Lung microvascular endothelial cell (primary cell): ENCODE measurements around the gene WASL. TPM values are rescaled to one million over a fixed set of nuclear protein-coding genes. Genes with fewer than 3 reads are reported as not detected.

Source experiments
- DNase-seq, 2 donors: peaks; one replicate each; pipeline versions ENCODE4 v3.0.0 to v3.0.0-alpha.2; 2010; ENCODE audit warnings: low read depth in 2 of 2
- total RNA-seq: library from RNA; depleted of rRNA; stranded (reverse); fragments of >200 nt; gene quantifications from 2 replicates; pipeline ENCODE4 v1.2.1, GENCODE V29; 2014

WASL gene
- total RNA-seq, 1 donor from 2014 or later = 10.1 TPM

DNA sequence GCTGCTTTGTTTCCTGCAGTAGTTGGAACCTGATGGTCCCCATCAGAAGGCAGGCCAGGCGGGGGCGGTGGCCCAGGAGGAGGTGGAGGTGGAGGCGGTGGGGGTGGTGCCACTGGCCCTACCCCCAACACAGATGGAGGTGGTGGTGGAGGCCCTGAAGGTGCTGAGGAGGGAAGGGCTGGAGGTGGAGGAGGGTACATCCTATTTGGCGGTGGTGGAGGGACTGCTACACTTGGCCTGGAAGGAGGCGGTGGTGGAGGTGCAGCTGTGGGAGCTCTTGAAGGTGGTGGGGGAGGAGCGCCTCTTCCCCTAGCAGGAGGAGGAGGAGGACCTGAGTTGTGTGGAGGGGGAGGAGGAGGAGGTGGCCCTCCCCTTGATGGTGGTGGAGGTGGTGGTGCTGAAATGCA is 56.3 kb downstream of the WASL start:
- DNase-seq = no peak

DNA sequence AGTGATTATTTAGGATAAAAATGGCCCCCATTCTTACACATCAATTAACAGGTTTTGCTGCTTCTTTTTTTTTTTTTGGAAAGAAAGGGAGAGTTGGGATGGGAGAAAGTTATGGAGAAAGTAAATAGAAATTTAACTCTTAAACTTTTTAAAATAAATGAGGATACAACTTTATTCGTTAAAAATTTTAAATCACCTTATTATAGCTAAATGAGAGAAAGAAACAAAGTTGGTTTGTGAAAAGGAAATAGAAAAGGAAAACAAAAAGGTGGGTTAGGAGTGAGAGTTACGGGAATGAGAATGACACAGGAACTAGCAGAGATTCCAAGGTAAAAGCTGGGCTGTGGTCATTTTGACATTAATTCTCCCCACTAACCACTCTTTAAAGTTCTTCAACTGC is 58.3 kb downstream of the WASL start:
- no peak for DNase-seq

DNA sequence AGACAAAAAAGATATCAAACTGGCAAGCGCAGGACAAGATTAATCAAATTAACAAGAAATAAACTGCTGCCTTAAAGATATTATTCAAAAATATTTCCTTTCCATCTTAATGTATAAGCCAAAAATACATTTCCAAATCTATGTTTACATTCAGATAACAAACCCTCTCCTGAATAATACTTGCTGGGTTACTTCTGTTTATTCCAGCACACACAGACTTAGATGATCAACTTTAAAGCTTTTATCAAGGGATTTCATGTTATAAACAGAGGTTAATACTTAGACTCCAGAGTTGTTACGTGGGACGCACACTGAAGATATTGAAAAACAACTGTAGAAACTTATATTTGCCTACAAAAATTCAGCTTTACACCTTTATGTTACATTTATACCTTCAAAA is 59.6 kb downstream of the WASL start:
- DNase-seq = no peak

DNA sequence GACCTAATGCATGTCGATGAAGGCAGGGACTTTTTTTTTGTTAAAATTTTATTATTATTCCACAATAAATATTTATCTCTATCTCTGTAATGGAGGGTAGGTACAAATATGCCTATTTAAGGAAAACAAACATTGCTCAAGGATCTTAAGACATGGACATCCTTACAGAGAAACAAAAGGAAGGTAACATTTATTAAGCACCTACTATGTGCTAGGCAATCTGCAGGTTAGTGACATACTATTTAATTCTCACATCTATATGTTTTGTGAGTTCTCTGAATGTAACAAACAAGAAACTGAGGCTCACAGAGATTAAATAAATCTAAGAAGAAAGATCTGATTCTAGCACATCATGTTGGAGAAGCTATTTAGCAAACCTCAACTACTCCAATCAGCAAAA is 61.1 kb downstream of the WASL start:
- no peak for DNase-seq

DNA sequence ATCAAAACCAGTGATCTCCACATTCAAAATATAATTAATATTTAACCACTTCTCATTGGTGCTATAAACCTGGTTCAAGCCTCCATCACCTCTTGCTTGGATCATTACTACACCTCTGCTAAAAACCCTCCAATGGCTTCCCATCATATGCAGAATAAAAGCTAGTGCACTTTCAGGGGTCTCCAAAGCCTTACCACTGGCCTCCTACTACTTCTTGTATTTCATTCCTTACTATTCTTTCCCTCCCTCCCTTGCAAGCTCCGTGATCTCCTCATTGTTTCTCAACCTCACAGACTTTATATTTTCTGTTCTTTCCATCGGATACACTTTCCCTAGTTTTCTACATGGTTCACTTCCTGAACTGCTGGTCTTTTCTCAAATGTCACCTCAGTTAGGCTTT is 61.6 kb downstream of the WASL start:
- DNase-seq = no peak

DNA sequence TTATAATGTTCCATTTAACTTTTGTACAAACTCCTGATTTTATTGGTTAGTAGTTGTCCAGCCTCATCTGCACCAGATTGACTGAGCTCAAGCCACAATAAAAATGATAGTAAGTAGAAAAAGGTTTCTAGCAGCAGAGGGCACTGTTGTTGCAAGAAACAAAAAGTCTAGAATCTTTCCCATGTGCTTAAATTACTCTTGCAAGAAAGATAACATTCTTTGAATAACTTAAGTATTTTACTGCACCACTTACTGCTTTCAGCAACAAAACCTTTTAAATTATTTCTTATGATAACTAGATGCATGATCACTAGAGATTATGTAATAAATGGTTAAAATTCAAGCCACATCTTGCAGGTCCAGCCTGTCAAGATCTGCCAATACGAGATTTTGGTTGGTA is 66.1 kb downstream of the WASL start:
- DNase-seq = peak; percentile 61 to 66

DNA sequence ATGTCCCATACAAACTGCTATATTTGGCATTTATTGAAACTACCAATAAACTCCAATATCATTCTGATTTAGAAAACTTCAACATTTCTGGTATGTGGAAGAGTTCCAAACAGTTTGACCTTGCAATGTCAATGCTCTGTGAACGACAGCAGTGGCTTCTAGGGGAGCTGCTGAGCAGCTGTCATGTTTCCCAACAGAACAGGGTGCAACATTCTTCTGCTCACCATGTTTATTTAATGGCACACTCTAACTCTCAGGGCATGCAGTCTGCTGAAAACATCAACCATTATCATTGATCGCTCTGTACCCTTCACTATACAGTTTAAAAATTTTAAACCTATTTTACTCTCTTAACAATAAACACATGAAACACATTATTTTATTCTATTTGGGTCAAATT is 67.2 kb downstream of the WASL start:
- no peak for DNase-seq

DNA sequence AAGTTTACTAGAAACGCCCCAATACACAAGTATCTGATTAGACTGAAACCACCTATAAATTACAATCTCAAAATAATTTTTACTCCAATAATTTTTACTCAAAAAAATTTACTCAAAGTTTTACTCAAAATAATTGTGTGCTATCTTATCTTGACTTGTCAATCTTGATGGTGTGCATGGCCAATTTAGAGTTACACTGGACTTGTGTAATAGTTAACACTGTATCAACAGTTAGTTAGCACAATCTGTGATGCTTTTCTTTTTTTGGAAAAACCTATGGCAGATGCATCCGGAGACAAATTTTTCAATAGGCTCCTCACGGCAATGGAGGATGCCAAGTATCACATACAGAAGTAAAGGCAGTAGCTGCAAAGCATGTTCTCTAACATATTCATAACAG is 68.2 kb downstream of the WASL start:
- no peak for DNase-seq

DNA sequence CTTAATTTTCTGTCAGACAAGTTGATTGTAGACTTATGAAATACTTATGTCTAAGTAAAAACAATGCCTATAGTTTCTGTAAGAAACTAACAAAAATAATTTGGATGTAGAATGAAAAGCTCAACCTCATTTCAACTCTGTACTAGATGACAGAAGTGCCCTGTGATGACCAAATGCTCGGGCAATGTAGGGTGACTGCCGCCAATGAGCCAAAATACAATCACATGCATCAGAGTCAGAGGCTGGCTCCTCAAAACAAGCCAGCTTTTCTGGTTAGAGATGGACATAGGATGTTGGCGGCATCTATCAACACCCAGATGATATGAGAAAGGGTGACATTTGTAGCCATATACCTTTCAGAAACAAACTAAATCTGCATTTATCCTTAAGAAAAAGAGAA is 69.2 kb downstream of the WASL start:
- DNase-seq = no peak

DNA sequence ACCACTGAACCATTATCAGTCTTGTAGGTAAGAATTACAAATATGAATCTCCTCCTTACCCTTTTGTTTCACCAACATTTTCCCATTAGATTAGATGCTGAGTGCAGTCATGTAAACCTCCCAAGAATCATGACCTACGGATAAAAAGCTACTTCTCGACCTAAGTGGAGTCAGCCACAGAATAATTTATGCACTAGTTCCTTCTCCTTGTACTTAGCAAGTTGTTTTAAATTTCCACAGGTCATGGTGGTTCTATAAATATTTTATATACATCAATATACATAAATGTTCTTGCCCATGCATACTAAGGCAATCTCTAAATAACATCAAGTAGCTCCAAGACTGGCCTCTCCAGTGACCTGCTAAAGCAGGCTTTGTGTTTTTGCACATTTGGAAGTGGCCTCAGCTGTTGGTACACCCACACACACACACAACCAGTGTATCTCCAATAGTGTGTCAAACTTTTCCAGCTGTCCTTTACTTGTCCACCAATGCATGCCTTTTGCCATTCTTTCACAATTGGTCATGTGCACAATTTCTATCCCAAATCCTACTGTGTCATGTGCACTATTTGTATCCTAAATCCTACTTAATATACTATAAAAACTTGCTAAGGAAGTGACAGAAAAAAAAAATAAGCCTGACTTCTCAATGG is 71.6 kb downstream of the WASL start:
- DNase-seq = no peak

DNA sequence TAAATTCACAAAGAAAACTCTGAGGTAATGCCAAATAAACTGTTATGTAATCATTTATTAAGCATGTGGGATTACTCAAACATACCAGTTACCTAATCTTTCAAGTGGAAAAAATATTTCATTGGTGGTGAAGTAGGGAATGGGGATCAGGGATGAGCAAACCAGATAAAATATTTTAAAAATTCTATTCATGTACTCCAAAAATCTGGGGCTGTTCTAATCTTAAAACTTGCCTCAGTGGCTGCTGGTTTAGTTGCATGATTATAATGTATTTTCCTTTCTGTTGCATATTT is 73.7 kb downstream of the WASL start:
- no peak for DNase-seq

DNA sequence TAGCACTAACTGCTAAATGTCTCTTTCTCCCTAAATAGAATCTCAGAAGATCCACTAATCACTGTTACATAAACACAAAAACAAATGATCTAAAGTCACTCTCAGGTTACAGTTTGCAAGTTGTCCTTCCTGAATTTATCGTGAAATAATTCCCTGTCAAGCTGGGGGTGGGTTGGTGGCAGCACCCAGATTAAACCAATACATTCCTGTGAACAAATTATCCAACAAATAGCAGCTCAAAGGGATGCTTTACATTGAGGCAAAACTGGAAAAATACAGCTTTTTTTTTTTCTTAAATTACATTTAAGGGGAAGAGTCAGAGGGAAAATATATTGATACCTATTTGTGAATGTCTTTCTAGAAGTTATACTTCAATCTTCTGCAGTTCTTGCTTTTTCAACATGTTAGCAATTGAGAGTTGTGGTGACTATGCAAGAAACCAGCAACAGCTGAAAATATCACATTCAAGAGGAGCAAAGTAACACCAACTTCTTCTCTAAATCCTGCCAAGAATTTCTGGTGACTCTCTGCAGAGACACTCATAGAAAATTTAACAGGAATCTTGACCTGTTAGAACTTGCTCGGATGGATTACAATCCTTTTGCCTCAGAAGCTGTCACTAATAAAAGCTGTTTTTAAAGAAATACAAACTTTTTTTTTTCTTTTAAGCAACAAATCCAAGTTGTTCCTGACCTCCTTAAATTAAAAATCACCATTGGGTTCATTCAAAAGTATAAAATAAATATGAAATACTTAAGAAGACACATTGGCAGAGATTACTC is 74.2 kb downstream of the WASL start:
- no peak for DNase-seq

DNA sequence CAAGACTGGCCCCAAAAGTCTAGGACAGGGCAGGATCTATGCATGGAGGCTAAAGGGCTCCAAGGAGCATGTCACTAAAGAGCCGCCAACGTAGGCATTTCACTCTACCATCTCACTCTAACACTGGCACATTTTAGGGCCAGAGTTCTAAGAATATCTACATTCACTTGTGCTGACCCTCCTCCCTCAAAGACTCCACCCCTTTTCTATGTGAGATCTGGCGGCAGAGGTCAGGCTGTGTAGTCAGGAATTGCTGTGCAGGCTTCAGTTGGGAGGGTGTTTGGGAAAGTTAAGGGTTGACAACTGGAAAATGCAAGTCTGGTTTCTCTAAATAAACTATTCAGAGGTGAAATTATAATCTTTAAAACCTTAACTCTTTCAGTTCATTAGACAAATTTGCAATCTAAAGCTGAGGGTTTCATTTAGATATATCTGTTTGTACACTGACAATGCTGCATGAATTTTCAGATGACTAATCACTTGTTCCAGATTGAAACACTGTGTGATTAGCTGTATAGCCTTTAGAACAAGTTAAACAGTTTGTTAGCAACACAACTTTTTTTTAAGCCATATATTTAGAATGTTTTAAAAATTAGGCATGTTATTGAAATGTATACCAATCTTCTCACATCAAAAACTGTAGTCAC is 74.9 kb downstream of the WASL start:
- DNase-seq = no peak

DNA sequence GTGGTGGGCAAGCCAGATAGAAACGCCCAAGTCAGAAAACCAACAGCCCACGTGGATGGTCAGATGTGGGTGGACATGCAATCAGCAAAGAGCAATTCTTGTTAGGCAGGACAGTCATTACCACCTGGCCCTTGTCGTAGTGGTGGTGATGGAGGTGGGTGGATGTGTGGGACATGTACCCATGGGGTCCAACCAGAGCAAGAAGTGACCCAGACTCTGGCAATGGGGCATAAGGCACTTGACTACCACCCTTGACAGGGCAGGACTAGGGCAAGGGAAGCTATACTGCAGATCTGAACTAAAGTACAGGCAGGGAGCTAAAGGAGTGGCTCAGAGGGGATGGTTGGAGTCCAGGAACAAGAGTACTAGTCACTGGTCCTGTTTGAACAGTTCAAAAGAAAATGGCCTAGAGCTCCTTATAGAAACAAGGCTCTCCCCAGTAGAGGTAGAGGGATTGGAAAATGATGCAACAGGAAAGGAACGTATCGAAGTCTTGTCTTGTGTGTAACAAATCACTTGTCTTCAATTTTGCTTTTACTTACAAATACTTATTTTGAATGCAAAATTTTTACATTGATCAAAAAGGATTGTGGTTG is 75.6 kb downstream of the WASL start:
- no peak for DNase-seq

DNA sequence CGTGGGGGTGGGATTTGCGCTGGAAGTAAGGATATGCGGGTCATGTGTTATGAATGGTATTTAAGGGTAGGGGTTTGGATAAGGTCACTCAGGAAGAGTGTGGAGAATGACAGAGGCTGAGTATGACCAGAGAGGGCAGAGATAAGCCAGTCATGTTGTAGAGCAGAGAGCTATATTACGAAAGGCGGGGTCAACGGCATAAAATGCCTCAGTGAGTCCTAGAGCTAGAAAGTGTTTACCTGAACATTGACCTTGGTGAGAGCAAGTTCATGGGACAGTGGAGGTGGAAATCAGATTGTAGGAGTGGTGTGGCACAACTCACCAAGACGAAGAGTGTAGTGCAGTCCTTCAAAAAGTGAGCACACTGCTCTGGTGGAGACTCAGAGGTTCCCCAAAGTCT is 79.3 kb downstream of the WASL start:
- DNase-seq = no peak

DNA sequence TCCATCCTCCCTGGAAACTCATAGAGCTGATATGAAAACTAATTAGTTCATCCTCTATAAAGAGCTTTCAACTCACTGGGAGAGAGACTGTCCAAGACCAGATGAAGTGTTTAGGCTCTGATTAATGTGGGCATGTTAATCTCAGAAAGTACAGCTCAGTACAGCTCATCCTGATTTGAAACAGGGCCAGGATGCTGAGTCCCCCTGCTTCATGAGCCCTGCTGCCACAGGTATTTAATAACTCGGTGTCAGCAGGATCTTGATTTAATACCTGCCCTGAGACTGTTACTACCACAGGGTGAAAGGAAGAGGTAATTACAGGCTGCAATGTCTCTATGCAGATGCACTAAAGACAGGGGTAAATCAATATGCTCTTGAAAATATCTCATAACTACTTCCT is 82.3 kb downstream of the WASL start:
- no peak for DNase-seq

DNA sequence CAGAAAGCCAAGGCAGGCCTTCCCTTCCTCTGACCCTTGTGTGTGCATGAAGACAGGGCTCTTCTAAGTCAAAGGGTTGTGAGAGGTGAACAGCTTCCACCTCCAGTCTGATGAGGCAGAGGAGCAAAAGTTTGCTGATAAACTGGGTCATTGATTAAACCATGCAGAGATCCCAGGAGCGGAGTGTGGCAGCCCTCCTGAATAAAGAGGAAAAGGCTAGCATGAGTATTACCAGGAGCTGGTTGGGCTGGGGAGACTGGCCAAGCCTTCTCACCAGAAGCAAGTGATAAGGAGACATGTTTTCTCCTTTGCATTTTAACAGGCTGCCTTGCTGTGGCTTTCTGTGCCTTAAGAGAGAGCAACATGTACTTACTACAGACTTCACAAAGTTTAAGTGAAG is 82.9 kb downstream of the WASL start:
- DNase-seq = no peak

DNA sequence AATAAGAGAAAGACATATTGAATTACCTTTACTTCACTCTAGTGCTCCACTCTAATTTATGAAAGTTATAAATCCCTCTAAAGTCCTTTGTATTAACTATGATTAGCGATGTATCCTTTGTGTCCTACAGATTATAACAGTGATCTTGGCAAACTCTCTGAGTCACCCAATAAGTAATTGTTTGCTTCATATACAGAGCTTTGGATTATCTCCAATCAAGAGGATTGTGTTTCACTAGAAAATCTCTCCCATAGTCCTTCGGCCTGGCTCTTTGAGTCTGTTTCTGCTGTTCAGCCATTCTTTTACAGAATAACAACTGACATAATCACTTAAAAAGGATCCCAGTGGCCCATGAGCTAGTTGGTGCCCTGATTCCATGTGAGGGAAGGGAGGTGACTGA is 83.6 kb downstream of the WASL start:
- no peak for DNase-seq

DNA sequence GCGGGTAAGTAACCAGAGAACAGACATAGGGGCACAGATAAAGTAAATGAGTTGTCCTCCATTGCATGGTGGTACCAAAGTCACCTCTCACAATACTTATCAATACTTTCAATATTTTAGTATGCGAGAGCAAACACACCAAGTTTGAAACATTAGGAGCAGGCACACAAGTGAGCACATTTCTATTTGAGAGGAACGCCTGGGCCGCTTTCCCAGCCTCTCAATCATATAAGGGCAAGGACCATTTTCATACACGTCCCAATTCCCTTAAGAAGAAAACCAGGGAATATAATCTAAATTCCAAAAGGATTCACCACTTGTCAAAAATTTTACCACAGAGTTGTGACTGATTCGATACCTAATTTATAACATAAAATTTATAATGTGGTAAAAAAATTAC is 85.6 kb downstream of the WASL start:
- no peak for DNase-seq

DNA sequence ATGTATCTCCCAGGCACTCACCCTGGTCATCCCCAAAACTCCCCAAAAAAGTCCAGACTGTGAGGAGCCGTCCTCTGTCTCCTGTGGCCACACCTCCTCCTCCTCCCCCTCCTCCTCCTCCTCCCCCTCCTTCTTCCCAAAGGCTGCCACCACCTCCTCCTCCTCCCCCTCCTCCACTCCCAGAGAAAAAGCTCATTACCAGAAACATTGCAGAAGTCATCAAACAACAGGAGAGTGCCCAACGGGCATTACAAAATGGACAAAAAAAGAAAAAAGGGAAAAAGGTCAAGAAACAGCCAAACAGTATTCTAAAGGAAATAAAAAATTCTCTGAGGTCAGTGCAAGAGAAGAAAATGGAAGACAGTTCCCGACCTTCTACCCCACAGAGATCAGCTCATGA is 86.0 kb downstream of the WASL start:
- DNase-seq = no peak

DNA sequence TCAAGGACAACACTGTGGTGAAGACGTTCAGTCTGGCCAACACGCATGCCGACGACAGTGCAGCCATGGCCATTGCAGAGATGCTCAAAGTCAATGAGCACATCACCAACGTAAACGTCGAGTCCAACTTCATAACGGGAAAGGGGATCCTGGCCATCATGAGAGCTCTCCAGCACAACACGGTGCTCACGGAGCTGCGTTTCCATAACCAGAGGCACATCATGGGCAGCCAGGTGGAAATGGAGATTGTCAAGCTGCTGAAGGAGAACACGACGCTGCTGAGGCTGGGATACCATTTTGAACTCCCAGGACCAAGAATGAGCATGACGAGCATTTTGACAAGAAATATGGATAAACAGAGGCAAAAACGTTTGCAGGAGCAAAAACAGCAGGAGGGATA is 86.5 kb downstream of the WASL start:
- DNase-seq = no peak

DNA sequence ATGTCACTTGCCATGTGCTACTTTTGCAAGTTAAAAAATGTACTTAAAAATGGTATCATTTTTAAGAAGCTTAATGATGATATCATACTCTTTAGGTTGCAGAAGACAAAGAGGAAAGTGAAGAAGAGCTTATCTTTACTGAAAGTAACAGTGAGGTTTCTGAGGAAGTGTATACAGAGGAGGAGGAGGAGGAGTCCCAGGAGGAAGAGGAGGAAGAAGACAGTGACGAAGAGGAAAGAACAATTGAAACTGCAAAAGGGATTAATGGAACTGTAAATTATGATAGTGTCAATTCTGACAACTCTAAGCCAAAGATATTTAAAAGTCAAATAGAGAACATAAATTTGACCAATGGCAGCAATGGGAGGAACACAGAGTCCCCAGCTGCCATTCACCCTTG is 87.0 kb downstream of the WASL start:
- no peak for DNase-seq
